Measurements from ENCODE around the gene KCNQ2.

The KCNQ2 gene

DNA sequence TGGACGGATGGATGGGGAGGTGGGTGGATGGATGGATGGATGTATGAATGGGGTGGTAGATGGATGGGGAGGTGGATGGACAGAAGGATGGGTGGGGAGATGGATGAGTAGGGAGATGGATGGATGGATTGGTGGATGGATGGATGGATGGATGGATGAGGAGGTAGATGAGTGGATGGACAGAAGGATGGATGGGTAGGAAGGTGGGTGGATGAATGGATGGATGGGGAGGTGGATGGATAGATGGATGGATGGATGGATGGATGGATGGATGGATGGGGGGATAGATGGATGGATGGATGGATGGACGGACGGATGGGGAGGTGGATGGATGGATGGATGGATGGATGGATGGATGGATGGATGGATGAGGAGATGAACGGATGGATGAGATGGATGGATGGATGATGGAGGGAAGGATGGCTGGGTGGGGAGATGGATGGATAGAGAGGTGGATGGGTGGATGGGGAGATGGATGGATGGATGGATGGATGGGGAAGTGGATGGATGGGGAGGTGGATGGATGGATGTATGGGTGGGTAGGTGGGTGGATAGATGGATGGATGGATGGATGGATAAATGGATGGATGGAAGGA, 19.3 kb upstream of the KCNQ2 start:
- Histone ChIP-seq H3K4me1 (ENCODE audit: insufficient read depth, low read length) (no peaks in the 10 kb centered on the region), H3K36me3 (ENCODE audit: insufficient read depth, low read length) (peaks cover 6% of the 10 kb centered on the region), H3K9me3 (ENCODE audit: low read length) (peaks cover 6% of the 10 kb centered on the region), H3K4me3 (ENCODE audit: low read length) (no peak overlapping the region), H2AFZ (ENCODE audit: low read depth, low read length) (no peak overlapping the region), H3K27me3 (ENCODE audit: insufficient read depth, low read length) (peaks cover 17% of the 10 kb centered on the region)

DNA sequence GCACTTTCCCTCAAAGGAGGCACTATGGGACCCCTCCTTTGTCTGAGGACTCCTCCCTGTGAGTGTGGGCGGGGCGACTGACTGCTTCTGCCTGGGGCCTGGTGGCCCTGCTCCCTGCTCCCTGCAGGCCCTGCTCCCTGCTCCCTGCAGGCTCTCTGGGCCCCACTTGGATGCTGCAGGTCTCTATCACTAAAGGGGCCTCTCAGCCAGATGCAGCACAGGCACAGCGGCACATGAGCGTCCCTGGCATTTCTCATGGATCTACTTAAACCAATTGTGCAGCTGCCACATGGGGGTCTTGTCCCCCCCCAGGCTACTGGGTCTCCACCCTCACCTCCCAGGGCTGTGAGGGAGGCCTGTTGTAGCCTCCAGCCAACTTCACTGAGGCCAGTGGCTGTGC, 18.6 kb upstream of the KCNQ2 start:
- Histone ChIP-seq H3K9me3 (ENCODE audit: low read length) (peaks cover 11% of the 10 kb centered on the region), H3K4me3 (ENCODE audit: low read length) (no peak overlapping the region), H3K4me1 (ENCODE audit: insufficient read depth, low read length) (no peaks in the 10 kb centered on the region), H3K27me3 (ENCODE audit: insufficient read depth, low read length) (peaks cover 17% of the 10 kb centered on the region), H3K36me3 (ENCODE audit: insufficient read depth, low read length) (peaks cover 6% of the 10 kb centered on the region), H2AFZ (ENCODE audit: low read depth, low read length) (no peak overlapping the region)

DNA sequence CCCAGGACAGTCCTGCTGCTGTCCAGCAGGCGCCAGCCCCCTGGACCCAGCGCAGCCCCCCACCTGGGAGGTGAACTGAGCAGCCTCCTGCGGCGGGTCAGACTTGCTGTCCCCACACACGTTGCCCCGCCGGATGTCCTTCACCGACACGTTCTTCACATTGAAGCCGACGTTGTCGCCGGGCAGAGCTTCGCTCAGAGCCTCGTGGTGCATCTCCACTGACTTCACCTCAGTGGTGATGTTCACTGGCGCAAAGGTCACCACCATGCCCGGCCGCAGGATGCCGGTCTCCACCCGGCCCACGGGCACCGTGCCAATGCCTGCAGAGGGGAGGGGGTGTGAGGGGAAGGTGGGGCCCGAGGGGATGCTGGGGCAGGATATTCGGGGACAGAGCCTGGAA, 18.0 kb upstream of the KCNQ2 start:
- no peak overlapping the region for H3K4me3 ChIP-seq (ENCODE audit: low read length)
- H3K36me3 ChIP-seq (ENCODE audit: insufficient read depth, low read length), result peaks cover 6% of the 10 kb centered on the region
- no peak overlapping the region for H2AFZ ChIP-seq (ENCODE audit: low read depth, low read length)
- peaks cover 17% of the 10 kb centered on the region for H3K27me3 ChIP-seq (ENCODE audit: insufficient read depth, low read length)
- peaks cover 11% of the 10 kb centered on the region for H3K9me3 ChIP-seq (ENCODE audit: low read length)
- no peaks in the 10 kb centered on the region for H3K4me1 ChIP-seq (ENCODE audit: insufficient read depth, low read length)

DNA sequence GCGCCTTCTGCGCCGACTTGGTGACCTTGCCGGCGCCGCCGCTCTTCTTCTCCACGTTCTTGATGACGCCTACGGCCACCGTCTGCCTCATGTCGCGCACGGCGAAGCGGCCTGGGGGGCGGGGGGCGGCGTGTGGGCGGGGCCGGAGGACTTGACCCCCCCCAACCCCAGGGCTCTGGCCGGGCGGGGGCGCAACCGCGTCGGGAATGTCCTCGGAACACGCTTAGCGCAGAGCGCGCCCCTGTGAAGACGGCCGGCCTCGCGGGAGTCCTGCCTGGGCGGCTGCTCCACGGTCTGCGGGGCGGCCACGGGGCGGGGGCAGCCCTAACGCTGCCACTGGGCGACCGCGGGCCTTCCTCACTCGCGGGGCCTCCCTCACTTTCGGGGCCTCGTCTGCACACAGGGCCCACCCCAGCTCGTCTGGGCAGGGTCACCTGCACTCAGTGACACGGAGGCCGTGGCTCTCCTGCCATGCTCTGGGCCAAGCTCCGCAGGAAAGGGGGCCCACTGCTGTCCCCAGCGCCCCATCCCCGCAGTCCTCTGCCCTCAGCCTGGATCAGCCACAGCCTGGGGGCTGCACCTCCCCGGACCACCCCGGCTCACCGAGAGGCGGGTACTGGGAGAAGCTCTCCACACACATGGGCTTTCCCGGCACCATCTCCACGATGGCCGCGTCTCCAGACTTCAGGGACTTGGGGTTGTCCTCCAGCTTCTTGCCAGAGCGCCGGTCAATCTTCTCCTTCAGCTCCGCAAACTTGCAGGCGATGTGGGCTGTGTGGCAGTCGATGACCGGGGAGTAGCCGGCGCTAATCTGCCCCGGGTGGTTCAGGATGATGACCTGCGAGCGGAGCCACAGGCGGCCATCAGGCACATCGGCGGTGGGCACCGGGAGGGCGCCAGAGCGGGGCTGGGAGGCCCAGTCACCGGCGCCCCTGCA, 16.1 kb upstream of the KCNQ2 start:
- H3K36me3 ChIP-seq (ENCODE audit: insufficient read depth, low read length), result peaks cover 6% of the 10 kb centered on the region
- peaks cover 17% of the 10 kb centered on the region for H3K27me3 ChIP-seq (ENCODE audit: insufficient read depth, low read length)
- H3K4me1 ChIP-seq (ENCODE audit: insufficient read depth, low read length), result peaks cover 8% of the 10 kb centered on the region
- H2AFZ ChIP-seq (ENCODE audit: low read depth, low read length), result no peak overlapping the region
- H3K4me3 ChIP-seq (ENCODE audit: low read length), result peak overlapping the region; percentile 16
- H3K9me3 ChIP-seq (ENCODE audit: low read length), result peaks cover 11% of the 10 kb centered on the region

- Histone ChIP-seq H3K4me3 (ENCODE audit: low read length) (no peak overlapping the region), H2AFZ (ENCODE audit: low read depth, low read length) (no peak overlapping the region), H3K36me3 (ENCODE audit: insufficient read depth, low read length) (peaks cover 4% of the 10 kb centered on the region), H3K4me1 (ENCODE audit: insufficient read depth, low read length) (peaks cover 8% of the 10 kb centered on the region), H3K9me3 (ENCODE audit: low read length) (peaks cover 10% of the 10 kb centered on the region), H3K27me3 (ENCODE audit: insufficient read depth, low read length) (peaks cover 17% of the 10 kb centered on the region)
Observed at GRCh38 chr20:63487781-63488241, 15.4 kb upstream of the KCNQ2 start.

GRCh38 chr20:63487116-63487764, 14.8 kb upstream of the KCNQ2 start:
- H3K36me3 ChIP-seq (ENCODE audit: insufficient read depth, low read length), result no peaks in the 10 kb centered on the region
- peaks cover 8% of the 10 kb centered on the region for H3K4me1 ChIP-seq (ENCODE audit: insufficient read depth, low read length)
- peaks cover 17% of the 10 kb centered on the region for H3K27me3 ChIP-seq (ENCODE audit: insufficient read depth, low read length)
- H3K4me3 ChIP-seq (ENCODE audit: low read length), result no peak overlapping the region
- H3K9me3 ChIP-seq (ENCODE audit: low read length), result peaks cover 6% of the 10 kb centered on the region
- no peak overlapping the region for H2AFZ ChIP-seq (ENCODE audit: low read depth, low read length)

DNA sequence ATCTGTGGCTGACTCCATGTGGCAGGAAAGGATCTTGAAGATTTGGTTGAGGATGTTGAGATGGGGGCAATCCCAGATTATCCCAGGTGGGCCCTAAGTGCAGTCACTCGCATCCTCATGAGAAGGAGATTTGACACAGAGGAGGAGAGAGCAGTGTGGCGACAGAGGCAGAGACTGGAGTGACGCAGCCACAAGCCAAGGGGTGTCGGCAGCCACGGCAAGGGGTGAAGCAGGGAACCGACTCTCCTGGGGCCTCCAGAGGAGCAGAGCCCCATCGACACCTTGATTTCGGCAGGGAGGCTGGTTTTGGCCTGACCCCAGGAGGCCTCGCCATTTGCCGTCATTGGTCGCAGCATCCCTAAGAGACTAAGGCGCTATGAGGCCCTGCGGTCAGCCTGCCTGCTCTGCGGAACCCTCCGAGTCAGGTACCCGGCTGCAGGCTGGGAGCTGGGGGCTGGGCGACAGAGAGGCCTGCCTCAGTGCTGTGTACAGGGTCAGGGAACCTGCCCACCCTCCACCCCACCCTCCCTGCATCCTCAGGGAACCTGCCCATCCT, 13.9 kb upstream of the KCNQ2 start:
- peaks cover 19% of the 10 kb centered on the region for H3K27me3 ChIP-seq (ENCODE audit: insufficient read depth, low read length)
- H3K36me3 ChIP-seq (ENCODE audit: insufficient read depth, low read length), result no peaks in the 10 kb centered on the region
- peaks cover 6% of the 10 kb centered on the region for H3K9me3 ChIP-seq (ENCODE audit: low read length)
- H3K4me3 ChIP-seq (ENCODE audit: low read length), result no peak overlapping the region
- H3K4me1 ChIP-seq (ENCODE audit: insufficient read depth, low read length), result peaks cover 8% of the 10 kb centered on the region
- no peak overlapping the region for H2AFZ ChIP-seq (ENCODE audit: low read depth, low read length)

GRCh38 chr20:63484651-63485403, 12.4 kb upstream of the KCNQ2 start:
- H3K36me3 ChIP-seq (ENCODE audit: insufficient read depth, low read length), result no peaks in the 10 kb centered on the region
- H3K4me3 ChIP-seq (ENCODE audit: low read length), result no peak overlapping the region
- no peak overlapping the region for H2AFZ ChIP-seq (ENCODE audit: low read depth, low read length)
- peaks cover 8% of the 10 kb centered on the region for H3K4me1 ChIP-seq (ENCODE audit: insufficient read depth, low read length)
- H3K9me3 ChIP-seq (ENCODE audit: low read length), result peaks cover 6% of the 10 kb centered on the region
- peaks cover 22% of the 10 kb centered on the region for H3K27me3 ChIP-seq (ENCODE audit: insufficient read depth, low read length)

DNA sequence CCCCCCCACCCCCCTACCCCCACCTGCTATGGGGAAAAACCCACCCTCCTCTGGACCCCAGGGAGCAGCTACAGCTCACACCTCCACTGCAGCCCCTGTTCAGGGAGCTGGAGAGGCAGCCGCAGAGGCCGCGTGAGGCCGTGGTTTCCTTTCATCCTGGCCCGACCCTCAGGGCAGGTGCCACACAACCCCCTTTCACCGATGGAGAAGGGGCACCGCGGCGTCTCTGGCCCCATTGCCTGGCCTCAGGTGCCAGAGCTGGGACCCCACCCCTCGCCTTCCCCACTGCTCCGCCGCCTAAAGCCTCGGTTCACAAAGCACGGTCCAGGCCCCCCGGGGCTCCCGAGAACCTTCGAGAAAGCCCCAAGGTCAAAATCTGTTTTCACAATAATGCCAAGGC, 11.8 kb upstream of the KCNQ2 start:
- H3K4me1 ChIP-seq (ENCODE audit: insufficient read depth, low read length), result peaks cover 8% of the 10 kb centered on the region
- H3K4me3 ChIP-seq (ENCODE audit: low read length), result no peak overlapping the region
- no peaks in the 10 kb centered on the region for H3K36me3 ChIP-seq (ENCODE audit: insufficient read depth, low read length)
- peaks cover 6% of the 10 kb centered on the region for H3K9me3 ChIP-seq (ENCODE audit: low read length)
- H3K27me3 ChIP-seq (ENCODE audit: insufficient read depth, low read length), result peaks cover 21% of the 10 kb centered on the region
- no peak overlapping the region for H2AFZ ChIP-seq (ENCODE audit: low read depth, low read length)

GRCh38 chr20:63483834-63484233, 11.4 kb upstream of the KCNQ2 start:
- Histone ChIP-seq H3K4me3 (ENCODE audit: low read length) (no peak overlapping the region), H3K27me3 (ENCODE audit: insufficient read depth, low read length) (peaks cover 20% of the 10 kb centered on the region), H2AFZ (ENCODE audit: low read depth, low read length) (no peak overlapping the region), H3K36me3 (ENCODE audit: insufficient read depth, low read length) (no peaks in the 10 kb centered on the region), H3K4me1 (ENCODE audit: insufficient read depth, low read length) (peaks cover 8% of the 10 kb centered on the region), H3K9me3 (ENCODE audit: low read length) (peaks cover 6% of the 10 kb centered on the region)

- peaks cover 17% of the 10 kb centered on the region for H3K27me3 ChIP-seq (ENCODE audit: insufficient read depth, low read length)
- H3K4me1 ChIP-seq (ENCODE audit: insufficient read depth, low read length), result peaks cover 8% of the 10 kb centered on the region
- no peak overlapping the region for H3K4me3 ChIP-seq (ENCODE audit: low read length)
- peaks cover 6% of the 10 kb centered on the region for H3K9me3 ChIP-seq (ENCODE audit: low read length)
- no peaks in the 10 kb centered on the region for H3K36me3 ChIP-seq (ENCODE audit: insufficient read depth, low read length)
- no peak overlapping the region for H2AFZ ChIP-seq (ENCODE audit: low read depth, low read length)
Observed at GRCh38 chr20:63482021-63482587, 9.6 kb upstream of the KCNQ2 start.

GRCh38 chr20:63481503-63481902, 9.0 kb upstream of the KCNQ2 start:
- Histone ChIP-seq H3K9me3 (ENCODE audit: low read length) (peaks cover 3% of the 10 kb centered on the region), H3K27me3 (ENCODE audit: insufficient read depth, low read length) (peaks cover 19% of the 10 kb centered on the region)

More at GRCh38 chr20:63481503-63481902, 9.0 kb upstream of the KCNQ2 start:
- no peak overlapping the region for H2AFZ ChIP-seq (ENCODE audit: low read depth, low read length)
- peaks cover 8% of the 10 kb centered on the region for H3K4me1 ChIP-seq (ENCODE audit: insufficient read depth, low read length)
- no peaks in the 10 kb centered on the region for H3K36me3 ChIP-seq (ENCODE audit: insufficient read depth, low read length)
- H3K4me3 ChIP-seq (ENCODE audit: low read length), result no peak overlapping the region
